ENCODE data around the gene SAMD3. TPM values are rescaled to one million over a fixed set of nuclear protein-coding genes. Genes with fewer than 3 reads are reported as not detected.

The SAMD3 gene
- total RNA-seq, 1 experiment from 2014 or later = 7.5 TPM

DNA sequence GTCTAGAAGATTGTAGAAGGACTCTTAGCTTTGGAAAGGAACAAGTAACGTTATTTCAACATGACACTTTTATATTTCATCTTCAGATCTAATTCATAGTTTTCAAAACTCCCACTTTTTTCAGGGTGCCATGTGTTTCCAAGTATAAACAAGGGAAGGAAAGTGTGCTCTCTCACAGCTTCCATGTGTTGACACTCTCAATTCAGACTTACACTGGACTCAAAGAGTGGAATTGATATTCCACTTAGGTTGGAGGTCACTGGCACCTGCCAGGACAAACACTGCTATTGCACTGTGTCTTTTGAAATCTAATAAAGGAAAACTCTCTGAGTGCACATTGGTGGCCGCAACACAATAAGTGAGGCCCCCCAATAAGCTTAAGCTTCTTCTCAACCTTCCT, 22.5 kb upstream of the SAMD3 start:
- H2AFZ ChIP-seq (ENCODE audit: low read depth, low read length, poor library complexity, severe bottlenecking) = no peak overlapping the region
- no peak overlapping the region for H3K9ac ChIP-seq (ENCODE audit: low read length)
- H3K79me2 ChIP-seq (ENCODE audit: insufficient read depth, low read length) = no peaks in the 10 kb centered on the region
- CTCF ChIA-PET = no interaction called here
- no peaks in the 10 kb centered on the region for H4K20me1 ChIP-seq (ENCODE audit: insufficient read depth)
- BruUV-seq (replicated peaks) = no TSS peak
- H3K9me2 ChIP-seq (ENCODE audit: insufficient read depth) = no peaks in the 10 kb centered on the region
- no peak overlapping the region for H3K4me3 ChIP-seq (replicated peaks in 1 of 2; ENCODE audit: low read depth in 1 of 2, low read length in 2 of 2)
- POLR2A ChIA-PET = no interaction called here
- intact Hi-C loops (cut with micrococcal nuclease) = no loop called here
- no peaks in the 10 kb centered on the region for H3K36me3 ChIP-seq (ENCODE audit: control insufficient read depth in 1 of 2, insufficient read depth in 2 of 2, low read length in 2 of 2)
- RAD21 ChIA-PET (ENCODE audit: low non-redundant PET in 1 of 2, low total read pairs in 2 of 2, uncharacterized antibody in 2 of 2, unreplicated experiment in 2 of 2) = no interaction called here
- no peak overlapping the region for H3K4me2 ChIP-seq (ENCODE audit: low read length)
- DNase-seq (ENCODE audit: low read depth, low spot score) (no peak), ATAC-seq (no peak)
- H3K4me1 ChIP-seq (ENCODE audit: control insufficient read depth in 1 of 2, insufficient read depth in 2 of 2, low read length in 2 of 2) = peaks cover 0 to 7% of the 10 kb centered on the region in 2 experiments; a peak in 1 of 4 replicates
- no peak for TF ChIP-seq SP1 (IDR thresholded peaks at IDR 0.05; ENCODE audit: low read depth)
- no peak for TF ChIP-seq TCF7L2 (IDR thresholded peaks at IDR 0.05; ENCODE audit: borderline replicate concordance, extremely low read depth, insufficient read depth, insufficient read length)
- TF ChIP-seq YY1 (IDR thresholded peaks at IDR 0.05; ENCODE audit: extremely low read depth, insufficient replicate concordance, low read depth, low read length) = no peak
- TF ChIP-seq SIN3A (IDR thresholded peaks at IDR 0.05; ENCODE audit: low read depth) = no peak
- no peak for TF ChIP-seq POLR2AphosphoS5 (IDR thresholded peaks at IDR 0.05; ENCODE audit: low read depth, low read length)
- H3K9me3 ChIP-seq (ENCODE audit: control insufficient read depth in 1 of 2, insufficient read depth in 1 of 2, low read depth in 1 of 2, low read length in 2 of 2) = no peaks in the 10 kb centered on the region
- H3K27ac ChIP-seq (ENCODE audit: low read depth, low read length) = no peak overlapping the region
- H3K27me3 ChIP-seq (ENCODE audit: insufficient read depth, low read length) = no peaks in the 10 kb centered on the region

DNA sequence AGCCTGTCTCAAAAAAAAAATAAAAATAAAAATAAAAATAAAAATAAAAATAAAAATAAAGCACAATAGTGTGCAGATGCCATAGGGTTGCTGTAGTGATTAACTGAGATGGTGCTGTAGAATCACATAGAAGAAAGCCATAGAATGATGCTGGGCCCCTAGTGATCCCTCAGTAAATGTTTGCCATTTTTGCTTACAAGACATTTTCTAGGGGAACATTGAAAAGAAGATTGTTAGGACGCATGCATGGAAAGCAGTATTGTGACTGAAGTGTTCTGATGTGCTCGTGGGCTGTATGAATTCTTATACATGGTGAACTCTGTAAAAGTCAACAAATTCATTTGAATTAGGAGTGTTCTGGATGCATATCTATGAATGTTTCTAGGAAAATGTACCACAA, 22.0 kb upstream of the SAMD3 start:
- Histone ChIP-seq H3K4me2 (ENCODE audit: low read length) (no peak overlapping the region), H4K20me1 (ENCODE audit: insufficient read depth) (no peaks in the 10 kb centered on the region), H3K9me3 (ENCODE audit: control insufficient read depth in 1 of 2, insufficient read depth in 1 of 2, low read depth in 1 of 2, low read length in 2 of 2) (no peaks in the 10 kb centered on the region), H3K4me1 (ENCODE audit: control insufficient read depth in 1 of 2, insufficient read depth in 2 of 2, low read length in 2 of 2) (peaks cover 3 to 12% of the 10 kb centered on the region in 2 experiments; a peak in 2 of 4 replicates), H3K9me2 (ENCODE audit: insufficient read depth) (no peaks in the 10 kb centered on the region), H3K79me2 (ENCODE audit: insufficient read depth, low read length) (no peaks in the 10 kb centered on the region), H3K9ac (ENCODE audit: low read length) (no peak overlapping the region), H2AFZ (ENCODE audit: low read depth, low read length, poor library complexity, severe bottlenecking) (no peak overlapping the region), H3K27ac (ENCODE audit: low read depth, low read length) (no peak overlapping the region), H3K27me3 (ENCODE audit: insufficient read depth, low read length) (no peaks in the 10 kb centered on the region), H3K4me3 (replicated peaks in 1 of 2; ENCODE audit: low read depth in 1 of 2, low read length in 2 of 2) (no peak overlapping the region), H3K36me3 (ENCODE audit: control insufficient read depth in 1 of 2, insufficient read depth in 2 of 2, low read length in 2 of 2) (no peaks in the 10 kb centered on the region)
- ChIA-PET RAD21 (ENCODE audit: low non-redundant PET in 1 of 2, low total read pairs in 2 of 2, uncharacterized antibody in 2 of 2, unreplicated experiment in 2 of 2) (no interaction called here), POLR2A (no interaction called here), CTCF (no interaction called here)
- TF ChIP-seq SRF (IDR thresholded peaks at IDR 0.05; ENCODE audit: low read depth) (no peak), SP1 (IDR thresholded peaks at IDR 0.05; ENCODE audit: low read depth) (no peak), EGR1 (IDR thresholded peaks at IDR 0.05; ENCODE audit: low read depth) (no peak), CBX3 (IDR thresholded peaks at IDR 0.05; ENCODE audit: low read depth) (no peak), JUND (IDR thresholded peaks at IDR 0.05) (no peak), RAD21 (IDR thresholded peaks at IDR 0.05; ENCODE audit: low read depth) (no peak), EZH2phosphoT487 (IDR thresholded peaks at IDR 0.05; ENCODE audit: borderline replicate concordance) (no peak), POLR2A (IDR thresholded peaks at IDR 0.05; ENCODE audit: borderline replicate concordance, extremely low read depth, insufficient read depth, insufficient read length) (no peak)
- TF ChIP-seq, protein P1, sequence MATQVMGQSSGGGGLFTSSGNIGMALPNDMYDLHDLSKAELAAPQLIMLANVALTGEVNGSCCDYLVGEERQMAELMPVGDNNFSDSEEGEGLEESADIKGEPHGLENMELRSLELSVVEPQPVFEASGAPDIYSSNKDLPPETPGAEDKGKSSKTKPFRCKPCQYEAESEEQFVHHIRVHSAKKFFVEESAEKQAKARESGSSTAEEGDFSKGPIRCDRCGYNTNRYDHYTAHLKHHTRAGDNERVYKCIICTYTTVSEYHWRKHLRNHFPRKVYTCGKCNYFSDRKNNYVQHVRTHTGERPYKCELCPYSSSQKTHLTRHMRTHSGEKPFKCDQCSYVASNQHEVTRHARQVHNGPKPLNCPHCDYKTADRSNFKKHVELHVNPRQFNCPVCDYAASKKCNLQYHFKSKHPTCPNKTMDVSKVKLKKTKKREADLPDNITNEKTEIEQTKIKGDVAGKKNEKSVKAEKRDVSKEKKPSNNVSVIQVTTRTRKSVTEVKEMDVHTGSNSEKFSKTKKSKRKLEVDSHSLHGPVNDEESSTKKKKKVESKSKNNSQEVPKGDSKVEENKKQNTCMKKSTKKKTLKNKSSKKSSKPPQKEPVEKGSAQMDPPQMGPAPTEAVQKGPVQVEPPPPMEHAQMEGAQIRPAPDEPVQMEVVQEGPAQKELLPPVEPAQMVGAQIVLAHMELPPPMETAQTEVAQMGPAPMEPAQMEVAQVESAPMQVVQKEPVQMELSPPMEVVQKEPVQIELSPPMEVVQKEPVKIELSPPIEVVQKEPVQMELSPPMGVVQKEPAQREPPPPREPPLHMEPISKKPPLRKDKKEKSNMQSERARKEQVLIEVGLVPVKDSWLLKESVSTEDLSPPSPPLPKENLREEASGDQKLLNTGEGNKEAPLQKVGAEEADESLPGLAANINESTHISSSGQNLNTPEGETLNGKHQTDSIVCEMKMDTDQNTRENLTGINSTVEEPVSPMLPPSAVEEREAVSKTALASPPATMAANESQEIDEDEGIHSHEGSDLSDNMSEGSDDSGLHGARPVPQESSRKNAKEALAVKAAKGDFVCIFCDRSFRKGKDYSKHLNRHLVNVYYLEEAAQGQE (IDR thresholded peaks at IDR 0.05; ENCODE audit: low read depth) = no peak
- TF ChIP-seq, protein P2, sequence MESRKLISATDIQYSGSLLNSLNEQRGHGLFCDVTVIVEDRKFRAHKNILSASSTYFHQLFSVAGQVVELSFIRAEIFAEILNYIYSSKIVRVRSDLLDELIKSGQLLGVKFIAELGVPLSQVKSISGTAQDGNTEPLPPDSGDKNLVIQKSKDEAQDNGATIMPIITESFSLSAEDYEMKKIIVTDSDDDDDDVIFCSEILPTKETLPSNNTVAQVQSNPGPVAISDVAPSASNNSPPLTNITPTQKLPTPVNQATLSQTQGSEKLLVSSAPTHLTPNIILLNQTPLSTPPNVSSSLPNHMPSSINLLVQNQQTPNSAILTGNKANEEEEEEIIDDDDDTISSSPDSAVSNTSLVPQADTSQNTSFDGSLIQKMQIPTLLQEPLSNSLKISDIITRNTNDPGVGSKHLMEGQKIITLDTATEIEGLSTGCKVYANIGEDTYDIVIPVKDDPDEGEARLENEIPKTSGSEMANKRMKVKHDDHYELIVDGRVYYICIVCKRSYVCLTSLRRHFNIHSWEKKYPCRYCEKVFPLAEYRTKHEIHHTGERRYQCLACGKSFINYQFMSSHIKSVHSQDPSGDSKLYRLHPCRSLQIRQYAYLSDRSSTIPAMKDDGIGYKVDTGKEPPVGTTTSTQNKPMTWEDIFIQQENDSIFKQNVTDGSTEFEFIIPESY (IDR thresholded peaks at IDR 0.05; ENCODE audit: extremely low read depth, insufficient replicate concordance, low read length) = no peak
- TF ChIP-seq, protein P3, sequence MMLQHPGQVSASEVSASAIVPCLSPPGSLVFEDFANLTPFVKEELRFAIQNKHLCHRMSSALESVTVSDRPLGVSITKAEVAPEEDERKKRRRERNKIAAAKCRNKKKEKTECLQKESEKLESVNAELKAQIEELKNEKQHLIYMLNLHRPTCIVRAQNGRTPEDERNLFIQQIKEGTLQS (IDR thresholded peaks at IDR 0.05) = no peak
- ATAC-seq (no peak), DNase-seq (ENCODE audit: low read depth, low spot score) (no peak)
- intact Hi-C loops (cut with micrococcal nuclease) = no loop called here
- no TSS peak for BruUV-seq (replicated peaks)

Measured in HCT116 (cell line).